Measurements from ENCODE around the gene PADI3. TPM values are rescaled to one million over a fixed set of nuclear protein-coding genes. Genes with fewer than 3 reads are reported as not detected.

Gene PADI3
- polyA plus RNA-seq, 1 of the 3 experiments (the other 2 are of a cell fraction): 0.30 TPM

GRCh38 chr1:17225140-17225539 is 23.8 kb upstream of the PADI3 start (continued):
- TF ChIP-seq RCOR1 (IDR thresholded peaks at IDR 0.05; ENCODE audit: low read length) (no peak), JUND (IDR thresholded peaks at IDR 0.05) (no peak), CHD2 (IDR thresholded peaks at IDR 0.05; ENCODE audit: low read length, partially characterized antibody) (no peak), TCF12 (IDR thresholded peaks at IDR 0.05) (no peak), TAF1 (IDR thresholded peaks at IDR 0.05; ENCODE audit: borderline replicate concordance, low read depth, low read length) (no peak), NRF1 (IDR thresholded peaks at IDR 0.05; ENCODE audit: low read depth, low read length) (no peak), FOXJ3 (CRISPR knock-in tag; IDR thresholded peaks at IDR 0.05) (no peak)
- TF ChIP-seq, protein P1, sequence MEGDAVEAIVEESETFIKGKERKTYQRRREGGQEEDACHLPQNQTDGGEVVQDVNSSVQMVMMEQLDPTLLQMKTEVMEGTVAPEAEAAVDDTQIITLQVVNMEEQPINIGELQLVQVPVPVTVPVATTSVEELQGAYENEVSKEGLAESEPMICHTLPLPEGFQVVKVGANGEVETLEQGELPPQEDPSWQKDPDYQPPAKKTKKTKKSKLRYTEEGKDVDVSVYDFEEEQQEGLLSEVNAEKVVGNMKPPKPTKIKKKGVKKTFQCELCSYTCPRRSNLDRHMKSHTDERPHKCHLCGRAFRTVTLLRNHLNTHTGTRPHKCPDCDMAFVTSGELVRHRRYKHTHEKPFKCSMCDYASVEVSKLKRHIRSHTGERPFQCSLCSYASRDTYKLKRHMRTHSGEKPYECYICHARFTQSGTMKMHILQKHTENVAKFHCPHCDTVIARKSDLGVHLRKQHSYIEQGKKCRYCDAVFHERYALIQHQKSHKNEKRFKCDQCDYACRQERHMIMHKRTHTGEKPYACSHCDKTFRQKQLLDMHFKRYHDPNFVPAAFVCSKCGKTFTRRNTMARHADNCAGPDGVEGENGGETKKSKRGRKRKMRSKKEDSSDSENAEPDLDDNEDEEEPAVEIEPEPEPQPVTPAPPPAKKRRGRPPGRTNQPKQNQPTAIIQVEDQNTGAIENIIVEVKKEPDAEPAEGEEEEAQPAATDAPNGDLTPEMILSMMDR (IDR thresholded peaks at IDR 0.05): no peak

- no peaks in the 10 kb centered on the region for H3K9me3 ChIP-seq
- H3K27me3 ChIP-seq (ENCODE audit: insufficient read depth): no peaks in the 10 kb centered on the region
- no peak overlapping the region for H3K4me2 ChIP-seq
- peaks cover 0 to 6% of the 10 kb centered on the region in 2 experiments; a peak in 1 of 4 replicates for H3K4me1 ChIP-seq (ENCODE audit: control insufficient read depth in 1 of 2, insufficient read depth in 2 of 2, low read depth in 1 of 2, low read length in 1 of 2)
- H3F3A ChIP-seq (replicated peaks; ENCODE audit: insufficient read depth): peaks cover 3% of the 10 kb centered on the region
- H3K4me3 ChIP-seq (ENCODE audit: low read depth in 2 of 2, low read length in 1 of 2): no peak overlapping the region
- no peak overlapping the region for H3K9ac ChIP-seq
- no peaks in the 10 kb centered on the region for H3K36me3 ChIP-seq (replicated peaks in 1 of 2; ENCODE audit: control insufficient read depth in 1 of 2, insufficient read depth in 2 of 2, low read length in 1 of 2)
- WGBS (ENCODE audit: low lambda C conversion rate): 86% methylated on average over 7 of the region's 7 CpGs
- TF ChIP-seq CHD2 (IDR thresholded peaks at IDR 0.05; ENCODE audit: low read length, partially characterized antibody): no peak
- TF ChIP-seq FOSL2 (IDR thresholded peaks at IDR 0.05; ENCODE audit: borderline replicate concordance, low read depth): no peak
- TF ChIP-seq EP300 (IDR thresholded peaks at IDR 0.05; ENCODE audit: borderline replicate concordance in 1 of 2, low read depth in 1 of 2, low read length in 1 of 2): no peak
- TF ChIP-seq TAF1 (IDR thresholded peaks at IDR 0.05; ENCODE audit: borderline replicate concordance, low read depth, low read length): no peak
- no peak for TF ChIP-seq FOXM1 (IDR thresholded peaks at IDR 0.05; ENCODE audit: low read depth)
- TF ChIP-seq NRF1 (IDR thresholded peaks at IDR 0.05; ENCODE audit: low read depth, low read length): no peak
- TF ChIP-seq, protein P2, sequence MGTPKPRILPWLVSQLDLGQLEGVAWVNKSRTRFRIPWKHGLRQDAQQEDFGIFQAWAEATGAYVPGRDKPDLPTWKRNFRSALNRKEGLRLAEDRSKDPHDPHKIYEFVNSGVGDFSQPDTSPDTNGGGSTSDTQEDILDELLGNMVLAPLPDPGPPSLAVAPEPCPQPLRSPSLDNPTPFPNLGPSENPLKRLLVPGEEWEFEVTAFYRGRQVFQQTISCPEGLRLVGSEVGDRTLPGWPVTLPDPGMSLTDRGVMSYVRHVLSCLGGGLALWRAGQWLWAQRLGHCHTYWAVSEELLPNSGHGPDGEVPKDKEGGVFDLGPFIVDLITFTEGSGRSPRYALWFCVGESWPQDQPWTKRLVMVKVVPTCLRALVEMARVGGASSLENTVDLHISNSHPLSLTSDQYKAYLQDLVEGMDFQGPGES (IDR thresholded peaks at IDR 0.05; ENCODE audit: low read depth, low read length): no peak
- H3K79me2 ChIP-seq (ENCODE audit: insufficient read depth): no peaks in the 10 kb centered on the region
- no peak overlapping the region for H2AFZ ChIP-seq (ENCODE audit: low read depth)
- no peaks in the 10 kb centered on the region for H3K9me2 ChIP-seq
- H3K27ac ChIP-seq (ENCODE audit: low read depth in 2 of 2, low read length in 1 of 2): no peak overlapping the region
- no peak for DNase-seq
- ChIA-PET POLR2A (no interaction called here), CTCF (interaction anchor here (2.4 to 6.0 kb wide), 2 partner anchors 10 to 102 kb away, joined by 10 to 26 read pairs; no protein-coding TSS in a partner anchor)
- no peaks in the 10 kb centered on the region for H4K20me1 ChIP-seq (ENCODE audit: insufficient read depth)
Measured at GRCh38 chr1:17227358-17227915, 21.5 kb upstream of the PADI3 start.

GRCh38 chr1:17228619-17229018 is 20.3 kb upstream of the PADI3 start:
- CTCF ChIA-PET: interaction anchor here (1.4 kb wide), 2 partner anchors 11 to 103 kb away, joined by 3 to 7 read pairs; no protein-coding TSS in a partner anchor
- no peaks in the 10 kb centered on the region for H3K27me3 ChIP-seq (ENCODE audit: insufficient read depth)
- H2AFZ ChIP-seq (ENCODE audit: low read depth): no peak overlapping the region
- no peaks in the 10 kb centered on the region for H3K36me3 ChIP-seq (replicated peaks in 1 of 2; ENCODE audit: control insufficient read depth in 1 of 2, insufficient read depth in 2 of 2, low read length in 1 of 2)
- H3K4me3 ChIP-seq (ENCODE audit: low read depth in 2 of 2, low read length in 1 of 2): no peak overlapping the region
- 83% methylated on average over 5 of the region's 8 CpGs for WGBS (ENCODE audit: low lambda C conversion rate)
- H3F3A ChIP-seq (replicated peaks; ENCODE audit: insufficient read depth): peaks cover 13% of the 10 kb centered on the region
- POLR2A ChIA-PET: no interaction called here
- H3K27ac ChIP-seq (ENCODE audit: low read depth in 2 of 2, low read length in 1 of 2): no peak overlapping the region
- no peak overlapping the region for H3K4me2 ChIP-seq
- DNase-seq: no peak
- H3K9me3 ChIP-seq: no peaks in the 10 kb centered on the region
- no peaks in the 10 kb centered on the region for H4K20me1 ChIP-seq (ENCODE audit: insufficient read depth)
- peaks cover 5 to 18% of the 10 kb centered on the region in 2 experiments; a peak in 2 of 4 replicates for H3K4me1 ChIP-seq (ENCODE audit: control insufficient read depth in 1 of 2, insufficient read depth in 2 of 2, low read depth in 1 of 2, low read length in 1 of 2)
- H3K79me2 ChIP-seq (ENCODE audit: insufficient read depth): no peaks in the 10 kb centered on the region
- no peaks in the 10 kb centered on the region for H3K9me2 ChIP-seq
- no peak overlapping the region for H3K9ac ChIP-seq
- TF ChIP-seq FOSL2 (IDR thresholded peaks at IDR 0.05; ENCODE audit: borderline replicate concordance, low read depth) (no peak), JUND (IDR thresholded peaks at IDR 0.05) (no peak), EP300 (IDR thresholded peaks at IDR 0.05; ENCODE audit: borderline replicate concordance in 1 of 2, low read depth in 1 of 2, low read length in 1 of 2) (no peak), TCF12 (IDR thresholded peaks at IDR 0.05) (no peak), SIN3A (IDR thresholded peaks at IDR 0.05; ENCODE audit: borderline replicate concordance, low read depth, low read length) (no peak), YY1 (IDR thresholded peaks at IDR 0.05; ENCODE audit: low read depth) (no peak), SMC3 (IDR thresholded peaks at IDR 0.05; ENCODE audit: low read depth, low read length) (no peak)
- TF ChIP-seq, protein P3, sequence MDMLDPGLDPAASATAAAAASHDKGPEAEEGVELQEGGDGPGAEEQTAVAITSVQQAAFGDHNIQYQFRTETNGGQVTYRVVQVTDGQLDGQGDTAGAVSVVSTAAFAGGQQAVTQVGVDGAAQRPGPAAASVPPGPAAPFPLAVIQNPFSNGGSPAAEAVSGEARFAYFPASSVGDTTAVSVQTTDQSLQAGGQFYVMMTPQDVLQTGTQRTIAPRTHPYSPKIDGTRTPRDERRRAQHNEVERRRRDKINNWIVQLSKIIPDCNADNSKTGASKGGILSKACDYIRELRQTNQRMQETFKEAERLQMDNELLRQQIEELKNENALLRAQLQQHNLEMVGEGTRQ (IDR thresholded peaks at IDR 0.05; ENCODE audit: borderline replicate concordance, low read depth, low read length): no peak
- TF ChIP-seq, protein P4, sequence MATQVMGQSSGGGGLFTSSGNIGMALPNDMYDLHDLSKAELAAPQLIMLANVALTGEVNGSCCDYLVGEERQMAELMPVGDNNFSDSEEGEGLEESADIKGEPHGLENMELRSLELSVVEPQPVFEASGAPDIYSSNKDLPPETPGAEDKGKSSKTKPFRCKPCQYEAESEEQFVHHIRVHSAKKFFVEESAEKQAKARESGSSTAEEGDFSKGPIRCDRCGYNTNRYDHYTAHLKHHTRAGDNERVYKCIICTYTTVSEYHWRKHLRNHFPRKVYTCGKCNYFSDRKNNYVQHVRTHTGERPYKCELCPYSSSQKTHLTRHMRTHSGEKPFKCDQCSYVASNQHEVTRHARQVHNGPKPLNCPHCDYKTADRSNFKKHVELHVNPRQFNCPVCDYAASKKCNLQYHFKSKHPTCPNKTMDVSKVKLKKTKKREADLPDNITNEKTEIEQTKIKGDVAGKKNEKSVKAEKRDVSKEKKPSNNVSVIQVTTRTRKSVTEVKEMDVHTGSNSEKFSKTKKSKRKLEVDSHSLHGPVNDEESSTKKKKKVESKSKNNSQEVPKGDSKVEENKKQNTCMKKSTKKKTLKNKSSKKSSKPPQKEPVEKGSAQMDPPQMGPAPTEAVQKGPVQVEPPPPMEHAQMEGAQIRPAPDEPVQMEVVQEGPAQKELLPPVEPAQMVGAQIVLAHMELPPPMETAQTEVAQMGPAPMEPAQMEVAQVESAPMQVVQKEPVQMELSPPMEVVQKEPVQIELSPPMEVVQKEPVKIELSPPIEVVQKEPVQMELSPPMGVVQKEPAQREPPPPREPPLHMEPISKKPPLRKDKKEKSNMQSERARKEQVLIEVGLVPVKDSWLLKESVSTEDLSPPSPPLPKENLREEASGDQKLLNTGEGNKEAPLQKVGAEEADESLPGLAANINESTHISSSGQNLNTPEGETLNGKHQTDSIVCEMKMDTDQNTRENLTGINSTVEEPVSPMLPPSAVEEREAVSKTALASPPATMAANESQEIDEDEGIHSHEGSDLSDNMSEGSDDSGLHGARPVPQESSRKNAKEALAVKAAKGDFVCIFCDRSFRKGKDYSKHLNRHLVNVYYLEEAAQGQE (IDR thresholded peaks at IDR 0.05; ENCODE audit: low read depth, low read length): no peak
